Activated T-cell treated with anti-CD3 and anti-CD28 coated beads, Interleukin-2, amount 50 U/mL, for 24 hours (primary cell): ENCODE measurements around the gene AKAP6.

ENCODE experiments used
- DNase-seq: peaks from one replicate; pipeline ENCODE4 v3.0.0-alpha.2; 2020
- H3K27ac Mint-ChIP-seq: 2 replicates; pipeline ENCODE4 v1.8.0; 2020; ENCODE audit warnings: mild to moderate bottlenecking, mixed read lengths
- H3K27me3 Mint-ChIP-seq: 2 replicates; pipeline ENCODE4 v1.8.0; 2020; ENCODE audit warnings: mixed read lengths
- H3K36me3 Mint-ChIP-seq: 2 replicates; pipeline ENCODE4 v1.8.0; 2020; ENCODE audit warnings: low read depth, mixed read lengths
- H3K4me1 Mint-ChIP-seq: 2 replicates; pipeline ENCODE4 v1.8.0; 2020; ENCODE audit warnings: low read depth, mixed read lengths
- H3K4me3 Mint-ChIP-seq: 2 replicates; pipeline ENCODE4 v1.8.0; 2020; ENCODE audit warnings: mild to moderate bottlenecking, moderate library complexity, mixed read lengths
- H3K9me3 Mint-ChIP-seq: 2 replicates; pipeline ENCODE4 v1.8.0; 2020; ENCODE audit warnings: mixed read lengths

Gene AKAP6

GRCh38 chr14:32823706-32824105 is 494.6 kb downstream of the AKAP6 start:
- Mint-ChIP-seq H3K27me3 (no peaks in the 10 kb centered on the region), H3K4me1 (no peaks in the 10 kb centered on the region), H3K27ac (no peak overlapping the region), H3K36me3 (no peaks in the 10 kb centered on the region), H3K9me3 (peaks cover 4% of the 10 kb centered on the region), H3K4me3 (no peak overlapping the region)
- no peak for DNase-seq

- Mint-ChIP-seq H3K4me1 (no peaks in the 10 kb centered on the region), H3K9me3 (peaks cover 4% of the 10 kb centered on the region), H3K27me3 (no peaks in the 10 kb centered on the region), H3K4me3 (no peak overlapping the region), H3K36me3 (no peaks in the 10 kb centered on the region), H3K27ac (no peak overlapping the region)
- DNase-seq = no peak
Observed at GRCh38 chr14:32824195-32824594, 495.1 kb downstream of the AKAP6 start.

GRCh38 chr14:32825058-32825457 is 496.0 kb downstream of the AKAP6 start:
- Mint-ChIP-seq H3K4me3 (no peak overlapping the region), H3K27ac (no peak overlapping the region)

GRCh38 chr14:32826404-32827082 is 497.4 kb downstream of the AKAP6 start:
- Mint-ChIP-seq H3K27ac (no peak overlapping the region), H3K36me3 (no peaks in the 10 kb centered on the region), H3K9me3 (peaks cover 4% of the 10 kb centered on the region), H3K27me3 (no peaks in the 10 kb centered on the region), H3K4me1 (no peaks in the 10 kb centered on the region), H3K4me3 (no peak overlapping the region)
- no peak for DNase-seq

More at GRCh38 chr14:32825058-32825457, 496.0 kb downstream of the AKAP6 start:
- Mint-ChIP-seq H3K36me3 (no peaks in the 10 kb centered on the region), H3K27me3 (no peaks in the 10 kb centered on the region), H3K9me3 (peaks cover 4% of the 10 kb centered on the region), H3K4me1 (no peaks in the 10 kb centered on the region)
- no peak for DNase-seq

- Mint-ChIP-seq H3K4me3 (no peak overlapping the region), H3K27ac (no peak overlapping the region), H3K36me3 (no peaks in the 10 kb centered on the region), H3K4me1 (no peaks in the 10 kb centered on the region), H3K27me3 (no peaks in the 10 kb centered on the region), H3K9me3 (peaks cover 4% of the 10 kb centered on the region)
- DNase-seq = no peak
Observed at GRCh38 chr14:32827514-32827913, 498.4 kb downstream of the AKAP6 start.

GRCh38 chr14:32835924-32836323 is 506.8 kb downstream of the AKAP6 start:
- no peak overlapping the region for H3K4me3 Mint-ChIP-seq
- no peaks in the 10 kb centered on the region for H3K27me3 Mint-ChIP-seq
- no peaks in the 10 kb centered on the region for H3K4me1 Mint-ChIP-seq
- H3K36me3 Mint-ChIP-seq = no peaks in the 10 kb centered on the region
- DNase-seq = no peak
- H3K9me3 Mint-ChIP-seq = peaks cover 3% of the 10 kb centered on the region
- no peak overlapping the region for H3K27ac Mint-ChIP-seq

- Mint-ChIP-seq H3K27ac (no peak overlapping the region), H3K27me3 (no peaks in the 10 kb centered on the region), H3K4me1 (no peaks in the 10 kb centered on the region), H3K4me3 (no peak overlapping the region), H3K36me3 (no peaks in the 10 kb centered on the region), H3K9me3 (peaks cover 5% of the 10 kb centered on the region)
- DNase-seq = no peak
Observed at GRCh38 chr14:32841698-32842097, 512.6 kb downstream of the AKAP6 start.

- peaks cover 8% of the 10 kb centered on the region for H3K9me3 Mint-ChIP-seq
- H3K27me3 Mint-ChIP-seq = no peaks in the 10 kb centered on the region
- H3K4me1 Mint-ChIP-seq = no peaks in the 10 kb centered on the region
- DNase-seq = no peak
- no peak overlapping the region for H3K4me3 Mint-ChIP-seq
- H3K36me3 Mint-ChIP-seq = no peaks in the 10 kb centered on the region
- no peak overlapping the region for H3K27ac Mint-ChIP-seq
Observed at GRCh38 chr14:32846821-32847365, 517.8 kb downstream of the AKAP6 start.

- Mint-ChIP-seq H3K4me1 (no peaks in the 10 kb centered on the region), H3K9me3 (peaks cover 8% of the 10 kb centered on the region), H3K27ac (no peak overlapping the region), H3K36me3 (no peaks in the 10 kb centered on the region), H3K4me3 (no peak overlapping the region), H3K27me3 (no peaks in the 10 kb centered on the region)
- no peak for DNase-seq
Observed at GRCh38 chr14:32847867-32848266, 518.8 kb downstream of the AKAP6 start.

- Mint-ChIP-seq H3K4me3 (no peak overlapping the region), H3K4me1 (no peaks in the 10 kb centered on the region), H3K36me3 (no peaks in the 10 kb centered on the region), H3K27ac (no peak overlapping the region), H3K27me3 (no peaks in the 10 kb centered on the region), H3K9me3 (peaks cover 11% of the 10 kb centered on the region)
- DNase-seq = no peak
Observed at GRCh38 chr14:32865827-32866376, 536.8 kb downstream of the AKAP6 start.

- Mint-ChIP-seq H3K27ac (no peak overlapping the region), H3K36me3 (no peaks in the 10 kb centered on the region), H3K9me3 (peaks cover 2% of the 10 kb centered on the region), H3K27me3 (no peaks in the 10 kb centered on the region), H3K4me1 (no peaks in the 10 kb centered on the region), H3K4me3 (no peak overlapping the region)
- DNase-seq = no peak
Observed at GRCh38 chr14:32883188-32883587, 554.1 kb downstream of the AKAP6 start.
